HG02973 (cell line): ENCODE results near the gene CXCL10.
"Not testable (repeated sequence)": the region's sequence is repeated elsewhere in the genome, so short reads cannot be mapped to it uniquely, and the experiment has no call there.

Experiments
- ATAC-seq: cut with Tn5 transposase; IDR thresholded peaks from one replicate; pipeline ENCODE4 v1.9.1; 2021; ENCODE audit warnings: moderate library complexity; ENCODE audit not compliant: unreplicated experiment

Gene CXCL10

GRCh38 chr4:76023389-76023788 is at the start of gene CXCL10:
CXCL10 (minus strand) TSS chr4:76023497; CDS start chr4:76023431, 66 bp downstream.
- ATAC-seq, result no peak

GRCh38 chr4:76072760-76073159 is 49.5 kb upstream of the CXCL10 start:
- ATAC-seq, result no peak

GRCh38 chr4:76067652-76068286 is 44.5 kb upstream of the CXCL10 start:
- ATAC-seq, result peak; percentile 88

GRCh38 chr4:76066546-76066945 is 43.2 kb upstream of the CXCL10 start:
- ATAC-seq, result no peak

GRCh38 chr4:76061982-76062381 is 38.7 kb upstream of the CXCL10 start:
- ATAC-seq, result no peak

GRCh38 chr4:76061421-76061820 is 38.1 kb upstream of the CXCL10 start:
- ATAC-seq, result no peak

- no peak for ATAC-seq
These were observed 37.2 kb upstream of the CXCL10 start for GRCh38 chr4:76060506-76060905.

- ATAC-seq, result no peak
These were observed 36.5 kb upstream of the CXCL10 start for GRCh38 chr4:76059750-76060149.

- ATAC-seq, result no peak
These were observed 35.7 kb upstream of the CXCL10 start for GRCh38 chr4:76058888-76059426.

- ATAC-seq, result peak; percentile 48
These were observed 35.0 kb upstream of the CXCL10 start for GRCh38 chr4:76058302-76058701.

GRCh38 chr4:76055421-76055820 is 32.1 kb upstream of the CXCL10 start:
- no peak for ATAC-seq

- ATAC-seq, result peak; percentile 99
These were observed 31.7 kb upstream of the CXCL10 start for GRCh38 chr4:76055016-76055415.

GRCh38 chr4:76053730-76054129 is 30.4 kb upstream of the CXCL10 start:
- no peak for ATAC-seq

- not testable (repeated sequence) for ATAC-seq
These were observed 27.3 kb upstream of the CXCL10 start for GRCh38 chr4:76050560-76051050.

GRCh38 chr4:76049860-76050416 is 26.6 kb upstream of the CXCL10 start:
- ATAC-seq, result not testable (repeated sequence)

- not testable (repeated sequence) for ATAC-seq
These were observed 21.4 kb upstream of the CXCL10 start for GRCh38 chr4:76044686-76045085.

GRCh38 chr4:76043306-76043705 is 20.0 kb upstream of the CXCL10 start:
- ATAC-seq, result not testable (repeated sequence)

GRCh38 chr4:76042241-76042998 is 19.1 kb upstream of the CXCL10 start:
- not testable (repeated sequence) for ATAC-seq

- ATAC-seq, result no peak
These were observed 13.6 kb upstream of the CXCL10 start for GRCh38 chr4:76036855-76037254.

GRCh38 chr4:76035799-76036380 is 12.6 kb upstream of the CXCL10 start, which contains the start of gene CXCL11:
CXCL11 (minus strand) TSS chr4:76036070; CDS start chr4:76035987, 83 bp downstream.
- no peak for ATAC-seq

- ATAC-seq, result no peak
These were observed 11.8 kb upstream of the CXCL10 start for GRCh38 chr4:76035141-76035540.
